Stimulated activated CD4-positive, alpha-beta T cell treated with anti-CD3 and anti-CD28 coated beads, Interleukin-4, amount 100 ng/mL, for 1 hour (primary cell): ENCODE results near the gene SUZ12.
A peak's percentile ranks its signal among the peaks of the same experiment; 100 is the strongest.
"Not testable (repeated sequence)": the region's sequence is repeated elsewhere in the genome, so short reads cannot be mapped to it uniquely, and the experiment has no call there.

Experiments used
- DNase-seq: peaks from one replicate; pipeline ENCODE4 v3.0.0-alpha.2; 2020

Gene SUZ12

DNA sequence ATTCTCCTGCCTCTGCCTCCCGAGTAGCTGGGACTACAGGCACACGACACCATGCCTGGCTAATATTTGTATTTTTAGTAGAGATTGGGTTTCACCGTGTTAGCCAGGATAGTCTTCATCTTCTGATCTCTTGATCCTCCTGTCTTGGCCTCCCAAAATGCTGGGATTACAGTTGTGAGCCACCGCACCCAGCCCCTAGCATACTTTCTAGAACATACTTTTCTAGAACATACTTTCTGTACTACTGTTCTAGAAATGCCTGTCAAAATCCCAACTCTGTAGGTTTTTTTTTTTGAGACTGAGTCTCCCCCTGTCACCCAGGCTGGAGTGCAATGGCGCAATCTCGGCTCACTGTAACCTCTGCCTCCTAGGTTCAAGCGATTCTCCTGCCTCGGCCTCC is 27.3 kb downstream of the SUZ12 start:
- not testable (repeated sequence) for DNase-seq

DNA sequence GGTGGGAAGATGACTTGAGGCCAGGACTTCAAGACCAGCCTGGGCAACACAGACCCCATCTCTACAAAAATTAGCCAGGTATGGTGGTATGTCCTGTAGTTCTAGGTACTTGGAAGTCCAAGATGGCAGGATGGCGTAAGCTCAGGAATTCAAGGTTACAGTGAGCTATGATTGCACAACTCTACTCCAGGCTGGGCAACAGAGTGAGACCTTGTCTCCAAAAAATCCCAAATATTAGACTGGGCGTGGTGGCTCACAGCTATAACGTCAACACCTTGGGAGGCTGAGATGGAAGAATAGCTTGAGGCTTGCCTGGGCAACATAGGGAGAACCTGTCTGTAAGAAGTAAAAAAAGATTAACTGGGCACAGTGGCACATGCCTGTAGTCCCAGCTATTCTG is 30.8 kb downstream of the SUZ12 start:
- DNase-seq = no peak

DNA sequence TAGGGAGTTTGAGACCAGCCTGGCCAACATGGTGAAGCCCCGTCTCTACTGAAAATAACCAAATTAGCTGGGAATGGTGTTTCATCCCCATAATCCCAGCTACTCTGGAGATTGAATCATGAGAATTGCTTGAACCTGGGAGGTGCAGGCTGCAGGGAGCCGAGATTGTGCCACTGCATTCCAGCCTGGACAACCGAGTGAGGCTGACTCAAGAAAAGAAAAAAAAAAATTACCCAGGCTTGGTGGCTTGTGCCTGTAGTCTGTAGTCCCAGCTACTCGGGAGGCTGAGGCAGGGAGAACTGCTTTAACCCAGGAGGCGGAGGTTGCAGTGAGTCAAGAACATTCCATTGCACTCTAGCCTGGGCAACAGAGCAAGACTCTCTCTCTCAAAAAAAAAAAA is 33.6 kb downstream of the SUZ12 start:
- DNase-seq = not testable (repeated sequence)

DNA sequence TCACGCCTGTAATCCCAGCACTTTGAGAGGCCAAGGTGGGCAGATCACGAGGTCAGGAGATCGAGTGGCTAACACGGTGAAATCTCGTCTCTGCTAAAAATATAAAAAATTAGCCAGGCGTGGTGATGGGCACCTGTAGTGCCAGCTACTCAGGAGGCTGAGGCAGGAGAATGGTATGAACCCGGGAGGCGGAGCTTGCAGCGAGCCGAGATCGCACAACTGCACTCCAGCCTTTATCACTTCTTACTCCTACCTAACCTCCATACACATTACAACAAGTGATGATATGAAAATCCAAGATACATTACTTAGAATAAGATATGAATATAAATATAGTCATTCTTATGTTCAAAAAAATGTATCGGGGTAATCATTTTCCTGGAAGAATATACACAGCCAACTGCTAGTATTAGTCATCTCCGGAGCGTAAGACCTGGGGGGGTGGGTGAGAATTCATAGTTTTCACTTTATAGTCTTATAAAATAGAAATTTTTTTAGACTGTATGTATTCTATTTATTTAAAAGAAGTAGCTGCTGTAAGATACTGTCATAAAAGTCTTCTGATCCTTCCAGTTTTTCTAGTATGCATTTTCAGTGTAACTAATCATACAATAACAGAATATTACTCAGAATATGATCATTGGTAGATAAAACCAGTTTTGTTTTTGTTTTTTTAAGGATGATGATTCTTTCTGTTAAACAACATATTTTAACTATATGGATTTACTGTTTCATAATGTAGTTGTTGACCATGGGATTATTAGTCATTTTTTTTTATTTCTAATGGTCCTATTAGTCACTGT is 37.7 kb downstream of the SUZ12 start:
- not testable (repeated sequence) for DNase-seq

DNA sequence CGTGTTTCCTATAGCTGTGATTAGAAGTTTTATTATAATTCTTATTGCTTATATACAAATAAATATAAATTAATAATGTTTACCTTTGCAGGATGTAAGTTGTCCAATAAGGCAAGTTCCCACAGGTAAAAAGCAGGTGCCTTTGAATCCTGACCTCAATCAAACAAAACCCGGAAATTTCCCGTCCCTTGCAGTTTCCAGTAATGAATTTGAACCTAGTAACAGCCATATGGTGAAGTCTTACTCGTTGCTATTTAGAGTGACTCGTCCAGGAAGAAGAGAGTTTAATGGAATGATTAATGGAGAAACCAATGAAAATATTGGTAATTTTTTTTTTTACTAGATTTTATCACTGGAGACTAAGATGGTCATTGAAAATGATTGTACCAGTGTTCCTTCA is 38.6 kb downstream of the SUZ12 start:
- DNase-seq = not testable (repeated sequence)

DNA sequence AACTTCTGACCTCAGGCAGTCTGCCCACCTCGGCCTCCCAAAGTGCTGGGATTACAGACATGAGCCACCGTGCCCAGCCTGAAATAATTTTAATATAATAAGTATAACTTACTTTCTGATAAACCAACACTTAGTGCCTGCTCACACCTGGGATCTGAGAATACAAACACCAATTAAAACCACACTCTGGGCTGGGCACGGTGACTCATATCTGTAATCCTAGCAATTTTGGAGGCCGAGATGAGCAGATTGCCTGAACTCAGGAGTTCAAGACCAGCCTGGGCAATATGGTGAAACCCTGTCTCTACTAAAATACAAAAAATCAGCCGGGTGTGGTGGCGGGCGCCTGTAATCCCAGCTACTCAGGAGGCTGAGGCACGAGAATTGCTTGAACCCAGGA is 55.0 kb downstream of the SUZ12 start:
- not testable (repeated sequence) for DNase-seq

DNA sequence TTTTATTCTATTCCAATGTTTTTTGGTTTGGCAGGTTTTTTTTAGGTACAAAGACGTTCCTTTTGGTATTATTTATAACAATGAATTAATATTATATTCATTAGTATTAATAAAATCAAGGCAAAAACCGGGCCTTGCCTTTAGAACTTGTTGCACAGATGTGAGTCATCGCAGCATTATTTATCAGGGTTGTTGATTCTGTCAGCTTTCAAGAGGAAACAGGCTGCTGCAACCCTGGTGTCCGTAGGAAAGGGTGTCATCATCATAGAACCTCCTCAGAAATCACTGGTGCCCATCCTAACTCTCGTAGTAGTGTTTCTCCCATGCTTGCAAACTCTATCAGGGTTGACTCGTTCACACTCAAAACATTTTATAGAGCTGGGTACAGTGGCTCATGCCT is 60.2 kb downstream of the SUZ12 start:
- no peak for DNase-seq

DNA sequence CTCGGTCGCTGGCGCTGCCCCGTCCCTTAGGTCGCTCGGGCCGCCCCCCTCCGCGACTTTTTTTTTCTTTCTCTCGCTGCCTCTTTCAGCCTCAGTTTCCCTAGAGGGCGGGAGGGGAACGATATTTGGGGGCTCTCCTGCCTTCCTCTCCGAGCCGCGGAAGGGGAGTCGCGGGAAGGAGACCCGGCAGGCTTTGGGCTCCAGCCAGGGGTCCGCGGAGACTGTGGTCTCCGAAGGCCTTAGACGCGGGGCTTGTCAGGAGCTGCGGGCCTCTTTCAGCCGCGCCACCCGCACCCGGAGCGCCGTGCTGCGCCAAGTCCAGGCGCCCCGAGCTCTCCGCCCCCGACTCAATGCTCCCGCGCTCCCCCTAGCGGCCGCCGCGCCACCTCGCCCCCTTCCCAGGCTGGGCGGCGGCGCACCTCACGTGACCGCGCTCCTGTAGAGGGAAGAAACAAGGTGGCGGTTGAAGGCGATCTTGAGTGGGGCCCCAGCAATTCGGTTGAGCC is 70.2 kb downstream of the SUZ12 start, which contains the start of gene LRRC37B:
LRRC37B (plus strand) TSS at position 427 of the 506 bp plus-strand sequence. CDS start 14,010 bp downstream, outside the sequence.
- peak; percentile 91 for DNase-seq

DNA sequence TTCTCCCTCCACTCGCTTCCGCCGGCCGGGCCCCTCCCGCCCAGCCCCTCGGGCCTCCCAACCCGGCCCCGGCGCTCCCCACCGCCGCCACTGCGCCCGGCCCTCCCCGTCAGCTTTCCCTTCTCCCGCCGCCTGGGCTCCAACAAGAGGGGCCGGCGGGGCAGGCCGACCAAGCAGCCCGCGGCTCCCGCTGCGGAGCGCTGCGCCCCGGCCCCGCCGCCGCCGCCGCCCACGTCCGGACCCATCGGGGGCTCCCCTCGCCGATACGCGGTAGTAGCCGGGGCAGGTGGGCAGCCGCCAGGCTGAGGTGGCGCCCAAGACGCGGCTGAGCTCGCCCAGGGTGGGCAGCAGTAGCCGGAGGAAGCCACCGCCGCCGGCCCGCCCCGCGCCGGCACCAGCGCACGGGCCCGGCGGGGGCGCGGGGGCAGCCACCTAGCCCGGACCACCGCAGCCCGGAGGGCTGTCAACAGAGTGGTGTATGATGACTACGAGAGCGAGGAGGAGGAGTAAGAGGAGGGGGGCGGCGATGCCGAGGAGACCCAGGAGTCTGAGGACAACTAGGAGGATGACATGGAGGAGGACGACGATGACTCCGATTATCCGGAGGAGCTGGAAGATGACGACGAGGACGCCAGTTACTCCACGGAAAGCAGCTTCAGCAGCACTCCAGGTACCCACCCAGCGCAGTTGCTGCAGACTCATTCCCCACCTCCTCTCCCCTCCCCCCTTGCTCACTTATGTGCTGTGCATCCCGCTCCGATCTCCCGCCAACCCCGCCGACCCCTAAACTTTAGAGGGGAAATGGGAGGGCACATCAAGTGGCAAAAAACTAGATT is 70.9 kb downstream of the SUZ12 start:
- DNase-seq = peak; percentile 42

DNA sequence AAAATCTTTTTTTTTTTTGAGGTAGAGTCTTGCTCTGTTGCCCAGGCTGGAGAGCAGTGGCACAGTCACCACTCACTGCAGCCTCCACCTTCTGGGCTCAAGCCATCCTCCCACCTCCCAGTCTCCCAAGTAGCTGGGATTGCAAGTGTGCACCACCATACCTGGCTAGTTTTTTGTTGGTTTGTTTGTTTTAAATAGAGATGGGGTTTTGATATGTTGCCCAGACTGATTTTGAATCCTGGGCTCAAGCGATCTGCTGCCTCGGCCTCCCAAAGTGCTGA is 72.4 kb downstream of the SUZ12 start:
- no peak for DNase-seq

DNA sequence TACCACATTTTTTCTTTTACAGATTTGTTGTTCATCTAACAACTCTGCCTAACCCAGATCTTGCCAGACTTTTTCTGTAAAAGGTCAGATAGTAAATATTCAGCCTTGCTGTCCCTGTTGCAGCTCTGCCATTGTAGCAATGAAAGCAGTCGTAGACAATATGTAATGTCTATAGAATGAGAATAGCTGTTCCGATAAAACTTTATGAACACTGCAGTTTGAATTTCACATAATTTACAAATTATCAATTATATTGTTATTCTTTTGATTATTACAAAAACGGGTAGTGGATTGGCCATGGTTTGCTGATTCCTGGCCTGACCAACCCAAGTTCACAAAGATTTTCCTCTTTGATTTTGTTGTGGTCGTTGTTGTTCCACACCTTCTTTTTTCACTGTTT is 73.3 kb downstream of the SUZ12 start:
- no peak for DNase-seq

DNA sequence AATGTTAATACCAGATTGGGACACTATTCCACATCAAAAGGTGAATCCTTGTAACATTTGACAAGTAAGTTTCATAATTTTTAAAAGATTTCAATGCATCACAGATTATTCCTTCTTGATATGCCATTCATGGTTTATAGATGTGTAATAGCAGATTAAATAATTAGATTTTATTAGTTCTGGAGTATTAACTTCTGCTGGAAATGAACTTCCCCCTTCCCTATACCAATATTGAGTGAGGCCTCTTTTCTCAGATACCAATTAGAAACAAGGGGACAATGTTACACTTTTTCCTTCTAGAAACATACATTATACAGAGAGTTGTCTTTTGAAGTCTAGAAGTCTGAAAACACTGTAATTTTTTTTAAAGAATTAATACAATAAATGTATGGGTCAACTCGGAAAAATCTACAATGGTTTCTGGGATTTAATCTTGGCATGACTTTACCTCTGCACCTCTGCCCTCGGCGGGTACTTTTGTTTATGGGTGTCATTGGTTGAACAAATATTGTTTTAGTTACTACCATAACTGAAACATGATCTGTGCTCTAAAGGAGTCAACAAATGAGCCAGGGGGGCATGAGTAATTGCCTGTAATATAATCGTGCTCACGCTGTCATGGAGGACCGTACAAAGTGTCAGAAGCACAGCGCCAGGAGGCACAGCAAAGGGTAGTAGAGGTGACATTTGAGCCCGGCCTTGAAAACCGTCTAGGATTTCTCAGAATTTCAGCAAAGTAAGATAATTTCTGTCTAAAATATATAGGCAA is 78.6 kb downstream of the SUZ12 start:
- no peak for DNase-seq

DNA sequence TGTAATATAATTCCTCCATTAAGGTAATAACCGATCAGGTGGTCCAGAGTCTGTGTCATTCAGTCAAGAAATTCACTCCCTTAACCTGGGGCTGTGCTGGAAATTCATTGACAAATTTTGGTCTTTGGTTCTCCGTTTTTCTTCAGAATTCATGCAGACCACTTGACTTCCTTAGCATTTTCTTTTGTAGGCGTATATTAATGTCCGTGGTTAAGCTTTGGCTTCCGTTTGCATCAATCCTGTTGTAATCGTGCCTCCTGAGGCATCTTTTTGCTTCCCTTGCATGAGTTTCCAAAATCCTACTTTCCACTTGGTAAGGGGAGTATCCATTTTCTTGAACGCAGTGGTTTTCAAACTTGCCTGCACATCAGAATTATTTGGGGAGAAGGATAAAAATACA is 79.4 kb downstream of the SUZ12 start:
- no peak for DNase-seq

DNA sequence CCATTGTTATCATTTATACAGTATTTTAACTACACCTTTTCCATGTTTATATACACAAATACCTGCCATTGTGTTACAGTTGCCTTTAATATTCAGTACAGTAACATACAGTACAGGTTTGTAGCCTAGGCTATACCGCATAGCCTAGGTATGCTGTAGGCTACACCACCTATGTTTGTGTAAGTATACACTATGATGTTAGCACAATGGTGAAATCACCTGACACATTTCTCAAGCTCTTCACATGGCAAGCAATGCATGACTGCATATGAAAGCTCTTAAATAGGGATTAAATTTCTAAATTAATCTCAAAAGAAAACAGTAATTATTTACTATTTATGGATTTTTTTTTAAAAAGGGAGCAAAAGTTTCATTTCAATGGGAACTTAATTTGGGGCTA is 82.4 kb downstream of the SUZ12 start:
- DNase-seq = no peak

DNA sequence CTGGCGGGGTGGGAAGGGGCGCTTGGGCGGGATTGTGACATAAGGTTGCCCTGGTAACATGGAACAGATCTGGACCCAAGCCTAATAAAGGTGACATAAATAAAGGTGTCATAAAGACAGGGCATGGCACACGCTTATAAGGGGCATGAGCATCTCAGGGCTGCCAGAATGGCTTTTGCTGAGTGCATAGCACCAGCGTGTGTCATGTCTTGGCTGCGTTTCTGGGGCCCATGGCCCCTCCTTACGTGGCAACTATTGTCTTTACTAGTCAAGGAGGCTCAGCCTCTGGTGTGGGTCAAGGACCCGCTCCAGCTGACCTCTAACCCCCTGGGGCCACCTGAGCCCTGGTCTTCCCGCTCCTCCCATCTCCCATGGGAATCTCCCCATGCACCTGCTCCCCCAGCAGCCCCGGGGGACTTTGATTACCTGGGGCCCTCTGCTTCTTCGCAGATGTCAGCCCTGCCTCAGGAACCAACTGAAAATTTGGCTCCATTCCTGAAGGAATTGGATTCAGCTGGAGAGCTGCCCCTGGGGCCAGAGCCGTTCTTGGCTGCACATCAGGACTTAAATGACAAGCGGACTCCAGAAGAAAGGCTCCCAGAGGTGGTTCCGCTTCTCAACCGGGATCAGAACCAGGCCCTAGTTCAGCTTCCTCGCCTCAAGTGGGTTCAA is 84.3 kb downstream of the SUZ12 start:
- DNase-seq = no peak

DNA sequence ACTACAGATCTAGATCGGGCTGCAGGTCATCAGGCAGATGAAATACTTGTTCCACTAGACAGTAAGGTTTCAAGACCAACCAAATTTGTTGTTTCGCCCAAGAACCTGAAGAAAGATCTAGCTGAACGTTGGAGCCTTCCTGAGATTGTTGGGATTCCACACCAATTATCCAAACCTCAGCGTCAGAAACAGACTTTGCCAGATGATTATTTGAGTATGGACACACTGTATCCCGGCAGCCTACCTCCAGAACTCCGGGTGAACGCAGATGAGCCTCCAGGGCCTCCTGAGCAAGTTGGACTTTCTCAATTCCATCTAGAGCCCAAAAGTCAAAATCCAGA is 84.8 kb downstream of the SUZ12 start:
- no peak for DNase-seq

DNA sequence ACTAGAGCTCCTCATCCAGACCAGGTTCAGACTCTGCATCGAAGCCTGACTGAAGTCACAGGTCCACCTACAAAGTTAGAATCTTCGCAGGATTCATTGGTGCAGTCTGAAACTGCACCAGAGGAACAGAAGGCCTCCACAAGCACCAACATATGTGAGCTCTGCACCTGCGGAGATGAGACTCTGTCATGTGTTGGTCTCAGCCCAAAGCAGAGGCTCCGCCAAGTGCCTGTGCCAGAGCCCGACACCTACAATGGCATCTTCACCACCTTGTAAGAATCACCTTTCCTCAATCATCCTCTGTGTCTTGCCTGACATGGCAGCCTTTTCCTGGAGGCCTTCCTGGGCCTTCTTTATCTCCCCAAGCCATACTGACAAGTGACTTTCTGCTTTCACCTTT is 85.7 kb downstream of the SUZ12 start:
- DNase-seq = not testable (repeated sequence)

DNA sequence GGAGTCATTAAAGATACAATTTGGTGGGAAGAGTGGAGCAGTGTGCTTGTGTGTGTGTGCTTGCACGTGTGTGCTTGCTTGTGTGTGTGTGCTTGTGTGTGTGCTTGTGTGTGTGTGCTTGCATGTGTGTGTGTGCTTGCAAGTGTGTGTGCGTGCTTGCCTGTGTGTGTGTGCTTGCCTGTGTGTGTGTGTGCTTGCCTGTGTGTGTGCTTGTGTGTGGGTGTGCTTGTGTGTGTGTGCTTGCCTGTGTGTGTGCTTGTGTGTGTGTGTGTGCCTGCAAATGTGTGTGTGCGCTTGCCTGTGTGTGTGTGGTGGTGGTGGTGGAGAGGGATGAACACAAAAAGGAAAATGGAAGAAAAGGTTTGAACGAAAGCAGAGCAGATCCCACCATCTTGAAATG is 90.5 kb downstream of the SUZ12 start:
- DNase-seq = not testable (repeated sequence)

DNA sequence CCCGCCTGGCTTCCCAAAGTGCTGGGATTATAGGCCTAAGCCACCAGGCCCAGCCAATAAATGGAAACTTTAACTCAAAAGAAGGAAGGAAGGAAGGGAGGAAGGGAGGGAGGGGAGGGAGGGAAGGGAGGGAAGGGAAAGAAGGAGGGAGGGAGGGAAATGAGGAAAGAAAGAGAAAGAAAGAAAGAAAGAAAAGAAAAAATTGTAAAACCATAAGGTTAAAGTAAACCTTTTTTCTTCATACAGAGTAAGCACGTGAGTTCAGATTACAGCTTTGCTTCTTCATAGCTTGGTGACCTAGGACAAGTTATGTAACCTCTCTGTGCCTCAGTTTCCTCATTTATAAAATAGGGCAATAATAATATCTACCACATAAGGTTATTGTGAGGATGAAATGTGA is 96.4 kb downstream of the SUZ12 start:
- no peak for DNase-seq

DNA sequence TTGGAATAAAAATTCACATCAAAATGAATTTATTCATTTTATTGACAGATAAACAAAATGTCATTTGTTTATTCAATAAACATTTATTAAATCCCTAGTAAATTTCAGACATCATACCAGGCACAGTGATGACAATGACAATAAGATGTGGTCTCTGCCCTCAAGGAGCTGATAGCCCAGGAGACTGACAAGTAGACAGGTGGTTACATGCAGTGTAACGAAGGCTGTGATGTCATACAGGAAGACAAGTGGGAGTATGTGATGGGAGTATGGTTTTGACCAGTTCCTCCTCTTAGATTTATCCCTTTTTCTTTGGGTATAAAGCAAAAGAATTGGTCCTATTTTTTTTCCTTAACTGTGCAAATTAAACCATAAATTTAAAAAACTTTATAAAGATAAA is 97.0 kb downstream of the SUZ12 start:
- not testable (repeated sequence) for DNase-seq

DNA sequence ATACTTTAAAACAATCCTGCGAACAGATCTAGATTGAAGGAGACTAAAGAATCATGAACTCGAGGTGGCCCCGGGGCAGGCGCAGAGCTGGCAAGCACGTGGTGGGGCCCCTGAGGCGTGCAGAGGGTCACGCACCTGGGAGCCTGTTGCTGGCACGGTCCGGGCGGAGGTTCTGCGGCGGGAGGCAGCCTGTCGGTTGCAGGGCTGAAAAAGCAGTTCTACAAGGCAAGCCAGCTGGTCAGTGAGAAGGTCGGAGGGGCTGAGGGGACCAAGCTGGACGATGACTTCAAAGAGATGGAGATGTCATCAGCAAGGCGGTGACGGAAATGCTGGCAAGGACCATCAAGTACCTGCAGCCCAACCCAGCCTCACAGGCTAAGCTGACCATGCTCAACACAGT is 103.4 kb downstream of the SUZ12 start:
- DNase-seq = not testable (repeated sequence)

DNA sequence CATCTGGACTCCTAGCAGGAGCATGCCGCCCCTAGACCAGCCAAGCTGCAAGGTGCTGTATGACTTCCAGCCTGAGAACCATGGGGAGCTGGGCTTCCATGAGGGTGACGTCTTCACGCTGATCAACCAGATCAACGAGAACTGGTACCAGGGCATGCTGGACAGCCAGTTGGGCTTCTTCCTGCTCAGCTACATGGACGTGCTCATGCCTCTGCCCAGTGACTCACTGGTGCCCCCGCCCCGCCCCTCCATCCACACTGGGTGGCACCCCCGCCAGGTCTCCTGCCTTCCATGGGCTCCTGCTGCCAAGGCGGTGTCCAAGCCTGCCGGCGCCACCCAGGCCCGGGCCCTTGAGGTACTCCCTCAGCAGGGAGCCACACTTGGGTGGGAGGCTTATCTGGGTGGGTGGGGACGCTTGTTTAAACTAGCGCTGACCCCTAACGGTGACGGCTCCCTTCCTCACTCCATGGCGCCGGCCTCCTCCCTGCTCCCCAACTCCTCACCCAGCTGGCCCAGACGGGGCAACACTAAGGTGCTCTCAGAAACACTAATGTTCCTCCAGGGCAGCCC is 104.6 kb downstream of the SUZ12 start:
- not testable (repeated sequence) for DNase-seq
